Measurements from ENCODE around the gene TMEM132A.

GRCh38 chr11:60950933-60951605 is 26.8 kb downstream of the TMEM132A start:
- TF ChIP-seq TARDBP (IDR thresholded peaks at IDR 0.05) (no peak), FOXM1 (IDR thresholded peaks at IDR 0.05; ENCODE audit: borderline replicate concordance) (no peak), BHLHE40 (IDR thresholded peaks at IDR 0.05; ENCODE audit: borderline replicate concordance) (no peak), NFRKB (IDR thresholded peaks at IDR 0.05) (no peak), FOXA1 (IDR thresholded peaks at IDR 0.05) (no peak), LEF1 (IDR thresholded peaks at IDR 0.05; ENCODE audit: borderline replicate concordance) (no peak), ELF4 (IDR thresholded peaks at IDR 0.05) (no peak), SUZ12 (IDR thresholded peaks at IDR 0.05) (no peak)
- TF ChIP-seq, protein P1, sequence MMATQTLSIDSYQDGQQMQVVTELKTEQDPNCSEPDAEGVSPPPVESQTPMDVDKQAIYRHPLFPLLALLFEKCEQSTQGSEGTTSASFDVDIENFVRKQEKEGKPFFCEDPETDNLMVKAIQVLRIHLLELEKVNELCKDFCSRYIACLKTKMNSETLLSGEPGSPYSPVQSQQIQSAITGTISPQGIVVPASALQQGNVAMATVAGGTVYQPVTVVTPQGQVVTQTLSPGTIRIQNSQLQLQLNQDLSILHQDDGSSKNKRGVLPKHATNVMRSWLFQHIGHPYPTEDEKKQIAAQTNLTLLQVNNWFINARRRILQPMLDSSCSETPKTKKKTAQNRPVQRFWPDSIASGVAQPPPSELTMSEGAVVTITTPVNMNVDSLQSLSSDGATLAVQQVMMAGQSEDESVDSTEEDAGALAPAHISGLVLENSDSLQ (IDR thresholded peaks at IDR 0.05), result no peak
